Measurements from ENCODE around the gene EYA2. TPM values are rescaled to one million over a fixed set of nuclear protein-coding genes. Genes with fewer than 3 reads are reported as not detected.

The EYA2 gene
- total and polyA plus RNA-seq, 4 donors: 0.17 to 0.54 (median 0.23) TPM; not detected in 1

- no peak for TF ChIP-seq EGR1 (IDR thresholded peaks at IDR 0.05; ENCODE audit: low read depth in 2 of 2)
Measured at GRCh38 chr20:46905364-46906125, 10.9 kb downstream of the EYA2 start (continued).

GRCh38 chr20:46913329-46914044, 18.8 kb downstream of the EYA2 start:
- H3K36me3 ChIP-seq (ENCODE audit: control insufficient read depth in 4 of 4, insufficient read depth in 3 of 4, low read depth in 1 of 4, low read length in 3 of 4): no peaks in the 10 kb centered on the region
- H3K9ac ChIP-seq (ENCODE audit: low read depth in 1 of 2, low read length in 2 of 2): no peak overlapping the region
- 75% methylated on average over 5 of the region's 5 CpGs for WGBS
- H3K27ac ChIP-seq (ENCODE audit: low read depth in 1 of 2, low read length in 2 of 2): no peak overlapping the region
- no peaks in the 10 kb centered on the region for H3K27me3 ChIP-seq (ENCODE audit: control insufficient read depth in 4 of 4, insufficient read depth in 4 of 4, low read length in 3 of 4)
- no peak for DNase-seq (ENCODE audit: low spot score)
- H3K4me3 ChIP-seq (ENCODE audit: low read depth in 1 of 3, low read length in 3 of 3): no peak overlapping the region
- no peaks in the 10 kb centered on the region for H3K4me1 ChIP-seq (ENCODE audit: control insufficient read depth in 4 of 4, insufficient read depth in 4 of 4, low read length in 3 of 4)
- no peaks in the 10 kb centered on the region for H3K9me3 ChIP-seq (ENCODE audit: control insufficient read depth in 4 of 4, low read length in 3 of 4)
- no peak for TF ChIP-seq RXRA (IDR thresholded peaks at IDR 0.05)
- TF ChIP-seq MAX (IDR thresholded peaks at IDR 0.05): no peak

- Histone ChIP-seq H3K9ac (ENCODE audit: low read depth in 1 of 2, low read length in 2 of 2) (no peak overlapping the region), H3K9me3 (ENCODE audit: control insufficient read depth in 4 of 4, low read length in 3 of 4) (no peaks in the 10 kb centered on the region), H3K4me3 (ENCODE audit: low read depth in 1 of 3, low read length in 3 of 3) (no peak overlapping the region), H3K27ac (ENCODE audit: low read depth in 1 of 2, low read length in 2 of 2) (no peak overlapping the region), H3K4me1 (ENCODE audit: control insufficient read depth in 4 of 4, insufficient read depth in 4 of 4, low read length in 3 of 4) (no peaks in the 10 kb centered on the region), H3K36me3 (ENCODE audit: control insufficient read depth in 4 of 4, insufficient read depth in 3 of 4, low read depth in 1 of 4, low read length in 3 of 4) (no peaks in the 10 kb centered on the region), H3K27me3 (ENCODE audit: control insufficient read depth in 4 of 4, insufficient read depth in 4 of 4, low read length in 3 of 4) (no peaks in the 10 kb centered on the region)
- DNase-seq (ENCODE audit: low spot score): no peak
- no peak for TF ChIP-seq EGR1 (IDR thresholded peaks at IDR 0.05; ENCODE audit: low read depth in 2 of 2)
- TF ChIP-seq MAX (IDR thresholded peaks at IDR 0.05): no peak
- TF ChIP-seq SP1 (IDR thresholded peaks at IDR 0.05): no peak
- no peak for TF ChIP-seq TAF1 (conservative IDR thresholded peaks at IDR 0.05)
- no peak for TF ChIP-seq CTCF (IDR thresholded peaks at IDR 0.05; ENCODE audit: low read depth, low read length, missing input control)
- TF ChIP-seq GABPA (IDR thresholded peaks at IDR 0.05 in 1 of 2, conservative IDR thresholded peaks at IDR 0.05 in 1 of 2): no peak
- WGBS: 85% methylated on average over 15 of the region's 15 CpGs
Measured at GRCh38 chr20:46914789-46915379, 20.2 kb downstream of the EYA2 start.

GRCh38 chr20:46915575-46916257, 21.1 kb downstream of the EYA2 start:
- Histone ChIP-seq H3K27me3 (ENCODE audit: control insufficient read depth in 4 of 4, insufficient read depth in 4 of 4, low read length in 3 of 4) (no peaks in the 10 kb centered on the region), H3K9ac (ENCODE audit: low read depth in 1 of 2, low read length in 2 of 2) (no peak overlapping the region), H3K27ac (ENCODE audit: low read depth in 1 of 2, low read length in 2 of 2) (no peak overlapping the region), H3K4me3 (ENCODE audit: low read depth in 1 of 3, low read length in 3 of 3) (no peak overlapping the region), H3K4me1 (ENCODE audit: control insufficient read depth in 4 of 4, insufficient read depth in 4 of 4, low read length in 3 of 4) (no peaks in the 10 kb centered on the region), H3K36me3 (ENCODE audit: control insufficient read depth in 4 of 4, insufficient read depth in 3 of 4, low read depth in 1 of 4, low read length in 3 of 4) (no peaks in the 10 kb centered on the region), H3K9me3 (ENCODE audit: control insufficient read depth in 4 of 4, low read length in 3 of 4) (no peaks in the 10 kb centered on the region)
- no peak for DNase-seq (ENCODE audit: low spot score)
- WGBS: 83% methylated on average over 8 of the region's 8 CpGs
- TF ChIP-seq CTCF (IDR thresholded peaks at IDR 0.05; ENCODE audit: low read depth, low read length, missing input control): no peak
- TF ChIP-seq FOXA2 (IDR thresholded peaks at IDR 0.05): no peak
- no peak for TF ChIP-seq NR2F2 (IDR thresholded peaks at IDR 0.05)
- TF ChIP-seq YY1 (IDR thresholded peaks at IDR 0.05): no peak
- no peak for TF ChIP-seq RXRA (IDR thresholded peaks at IDR 0.05)
- TF ChIP-seq TAF1 (conservative IDR thresholded peaks at IDR 0.05): no peak
- no peak for TF ChIP-seq GABPA (IDR thresholded peaks at IDR 0.05 in 1 of 2, conservative IDR thresholded peaks at IDR 0.05 in 1 of 2)
- no peak for TF ChIP-seq JUND (IDR thresholded peaks at IDR 0.05)
- TF ChIP-seq HNF4A (conservative IDR thresholded peaks at IDR 0.05): no peak
- TF ChIP-seq REST (IDR thresholded peaks at IDR 0.05): no peak
